Measurements from ENCODE around the gene ZSCAN23.
"Not testable (repeated sequence)": the region's sequence is repeated elsewhere in the genome, so short reads cannot be mapped to it uniquely, and the experiment has no call there.

DNA sequence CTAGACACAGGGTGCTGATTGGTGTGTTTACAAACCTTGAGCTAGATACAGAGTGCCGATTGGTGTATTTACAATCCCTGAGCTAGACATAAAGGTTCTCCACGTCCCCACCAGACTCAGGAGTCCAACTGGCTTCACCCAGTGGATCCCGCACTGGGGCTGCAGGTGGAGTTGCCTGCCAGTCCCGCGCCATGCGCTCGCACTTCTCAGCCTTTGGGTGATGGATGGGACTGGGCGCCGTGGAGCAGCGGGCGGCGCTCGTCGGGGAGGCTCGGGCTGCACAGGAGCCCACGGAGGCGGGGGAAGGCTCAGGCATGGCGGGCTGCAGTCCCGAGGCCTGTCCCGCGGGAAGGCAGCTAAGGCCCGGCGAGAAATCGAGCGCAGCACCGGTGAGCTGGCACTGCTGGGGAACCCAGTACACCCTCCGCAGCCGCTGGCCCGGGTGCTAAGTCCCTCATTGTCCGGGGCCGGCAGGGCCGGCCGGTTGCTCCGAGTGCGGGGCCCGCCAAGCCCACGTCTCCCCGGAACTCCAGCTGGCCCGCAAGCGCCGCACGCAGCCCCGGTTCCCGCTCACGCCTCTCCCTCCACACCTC lies 26.0 kb upstream of the ZSCAN23 start:
- TF ChIP-seq, protein P1, sequence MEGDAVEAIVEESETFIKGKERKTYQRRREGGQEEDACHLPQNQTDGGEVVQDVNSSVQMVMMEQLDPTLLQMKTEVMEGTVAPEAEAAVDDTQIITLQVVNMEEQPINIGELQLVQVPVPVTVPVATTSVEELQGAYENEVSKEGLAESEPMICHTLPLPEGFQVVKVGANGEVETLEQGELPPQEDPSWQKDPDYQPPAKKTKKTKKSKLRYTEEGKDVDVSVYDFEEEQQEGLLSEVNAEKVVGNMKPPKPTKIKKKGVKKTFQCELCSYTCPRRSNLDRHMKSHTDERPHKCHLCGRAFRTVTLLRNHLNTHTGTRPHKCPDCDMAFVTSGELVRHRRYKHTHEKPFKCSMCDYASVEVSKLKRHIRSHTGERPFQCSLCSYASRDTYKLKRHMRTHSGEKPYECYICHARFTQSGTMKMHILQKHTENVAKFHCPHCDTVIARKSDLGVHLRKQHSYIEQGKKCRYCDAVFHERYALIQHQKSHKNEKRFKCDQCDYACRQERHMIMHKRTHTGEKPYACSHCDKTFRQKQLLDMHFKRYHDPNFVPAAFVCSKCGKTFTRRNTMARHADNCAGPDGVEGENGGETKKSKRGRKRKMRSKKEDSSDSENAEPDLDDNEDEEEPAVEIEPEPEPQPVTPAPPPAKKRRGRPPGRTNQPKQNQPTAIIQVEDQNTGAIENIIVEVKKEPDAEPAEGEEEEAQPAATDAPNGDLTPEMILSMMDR (IDR thresholded peaks at IDR 0.05): not testable (repeated sequence)
- TF ChIP-seq POLR2AphosphoS5 (IDR thresholded peaks at IDR 0.05): not testable (repeated sequence)
